KOPT-K1 (cell line): Measurements from ENCODE around the gene VWA7.
A peak's percentile ranks its signal among the peaks of the same experiment; 100 is the strongest.
"Not testable (repeated sequence)": the region's sequence is repeated elsewhere in the genome, so short reads cannot be mapped to it uniquely, and the experiment has no call there.

ENCODE experiments used
- H3K27ac ChIP-seq: fragments of 200-600 bp; sonication (generic); 2 replicates; pipeline ENCODE4 v1.5.1; 2016; ENCODE audit warnings: antibody characterized with exemption, mild to moderate bottlenecking, low read depth, low read length; ENCODE audit not compliant: poor library complexity, severe bottlenecking
- H3K36me3 ChIP-seq: fragments of 200-600 bp; sonication (generic); 2 replicates; pipeline ENCODE4 v1.5.1; 2017; ENCODE audit warnings: antibody characterized with exemption, mild to moderate bottlenecking, low read length, moderate library complexity; ENCODE audit not compliant: insufficient read depth
- H3K9me3 ChIP-seq: fragments of 200-600 bp; sonication (generic); 2 replicates; pipeline ENCODE4 v1.5.1; 2017; ENCODE audit warnings: antibody characterized with exemption, low read length, mild to moderate bottlenecking; ENCODE audit not compliant: insufficient read depth, poor library complexity, severe bottlenecking

The VWA7 gene

GRCh38 chr6:31776989-31777666, at the start of gene VWA7:
Gene VWA7, minus strand, starts transcription at chr6:31777328. Its CDS starts 549 bp downstream, at chr6:31776779.
- peaks cover 49% of the 10 kb centered on the region for H3K36me3 ChIP-seq
- no peaks in the 10 kb centered on the region for H3K9me3 ChIP-seq
- H3K27ac ChIP-seq = no peak within 1 kb of the TSS

GRCh38 chr6:31826793-31827285, 49.7 kb upstream of the VWA7 start:
- Histone ChIP-seq H3K36me3 (peaks cover 5% of the 10 kb centered on the region; the same call in 1 of the 2 replicates), H3K9me3 (no peaks in the 10 kb centered on the region), H3K27ac (peak overlapping the region; percentile 70)

- H3K27ac ChIP-seq = no peak overlapping the region
- no peaks in the 10 kb centered on the region for H3K36me3 ChIP-seq
- no peaks in the 10 kb centered on the region for H3K9me3 ChIP-seq
Observed at GRCh38 chr6:31825553-31825952, 48.4 kb upstream of the VWA7 start.

GRCh38 chr6:31823592-31824196, 46.6 kb upstream of the VWA7 start:
- not testable (repeated sequence) for H3K27ac ChIP-seq, H3K9me3 ChIP-seq, H3K36me3 ChIP-seq

GRCh38 chr6:31822036-31822821, 45.1 kb upstream of the VWA7 start:
- H3K27ac ChIP-seq = peak overlapping the region; percentile 68
- no peaks in the 10 kb centered on the region for H3K36me3 ChIP-seq
- no peaks in the 10 kb centered on the region for H3K9me3 ChIP-seq

GRCh38 chr6:31821301-31822035, 44.3 kb upstream of the VWA7 start:
- no peaks in the 10 kb centered on the region for H3K36me3 ChIP-seq
- H3K27ac ChIP-seq = peak overlapping the region; percentile 68
- no peaks in the 10 kb centered on the region for H3K9me3 ChIP-seq

- H3K27ac ChIP-seq, H3K36me3 ChIP-seq, H3K9me3 ChIP-seq: not testable (repeated sequence)
Observed at GRCh38 chr6:31820399-31820798, 43.3 kb upstream of the VWA7 start.

- Histone ChIP-seq H3K27ac (no peak overlapping the region), H3K36me3 (no peaks in the 10 kb centered on the region), H3K9me3 (no peaks in the 10 kb centered on the region)
Observed at GRCh38 chr6:31819871-31820299, 42.8 kb upstream of the VWA7 start.

- H3K27ac ChIP-seq, H3K9me3 ChIP-seq, H3K36me3 ChIP-seq: not testable (repeated sequence)
Observed at GRCh38 chr6:31817929-31818511, 40.9 kb upstream of the VWA7 start.

- peak overlapping the region; percentile 18 for H3K27ac ChIP-seq
- H3K9me3 ChIP-seq, H3K36me3 ChIP-seq: not testable (repeated sequence)
Observed at GRCh38 chr6:31817133-31817928, 40.2 kb upstream of the VWA7 start.

GRCh38 chr6:31815025-31815838, 38.1 kb upstream of the VWA7 start, which contains the start of the genes HSPA1A and HSPA1L:
Gene HSPA1A, plus strand, starts transcription at chr6:31815543. Its CDS starts 214 bp downstream, at chr6:31815757.
Gene HSPA1L, minus strand, starts transcription at chr6:31815283. Its CDS starts 3,311 bp downstream, at chr6:31811972.
- no peaks in the 10 kb centered on the region for H3K36me3 ChIP-seq
- no peaks in the 10 kb centered on the region for H3K9me3 ChIP-seq
- no peak within 1 kb of the TSS for H3K27ac ChIP-seq

GRCh38 chr6:31814677-31815024, 37.5 kb upstream of the VWA7 start:
- Histone ChIP-seq H3K36me3 (no peaks in the 10 kb centered on the region), H3K27ac (no peak overlapping the region), H3K9me3 (no peaks in the 10 kb centered on the region)

- H3K9me3 ChIP-seq = no peaks in the 10 kb centered on the region
- H3K27ac ChIP-seq = no peak overlapping the region
- H3K36me3 ChIP-seq = no peaks in the 10 kb centered on the region
Observed at GRCh38 chr6:31813465-31813849, 36.3 kb upstream of the VWA7 start.
